ENCODE measurements around the gene ETS1.
A peak's percentile ranks its signal among the peaks of the same experiment; 100 is the strongest.

ETS1 gene

GRCh38 chr11:128552783-128553661 is 34.3 kb downstream of the ETS1 start:
- Histone ChIP-seq H3K27me3 (ENCODE audit: insufficient read depth, low read length, poor library complexity) (no peaks in the 10 kb centered on the region), H2BK120ac (ENCODE audit: low read depth, low read length) (no peak overlapping the region), H3K9ac (ENCODE audit: low read length) (no peak overlapping the region), H3K79me2 (ENCODE audit: control insufficient read depth, insufficient read depth, low read length) (no peaks in the 10 kb centered on the region), H3K4ac (ENCODE audit: low read depth, low read length) (no peak overlapping the region), H3K4me2 (ENCODE audit: low read length) (no peak overlapping the region), H3K18ac (ENCODE audit: low read length) (no peak overlapping the region), H3K79me1 (ENCODE audit: low read length) (no peaks in the 10 kb centered on the region), H3K4me3 (ENCODE audit: low read length) (no peak overlapping the region), H3K36me3 (ENCODE audit: control insufficient read depth, insufficient read depth, low read length) (peaks cover 2% of the 10 kb centered on the region), H3K56ac (ENCODE audit: low read length) (no peak overlapping the region), H3K23ac (ENCODE audit: low read length) (peak overlapping the region; percentile 30), H2AK5ac (ENCODE audit: low read length) (no peak overlapping the region), H3K4me1 (ENCODE audit: control insufficient read depth, low read depth, low read length) (peaks cover 7% of the 10 kb centered on the region), H2BK15ac (replicated peaks; ENCODE audit: low read depth) (no peak overlapping the region), H3K27ac (ENCODE audit: low read depth, low read length) (no peak overlapping the region), H2BK5ac (ENCODE audit: low read length) (no peak overlapping the region), H4K8ac (ENCODE audit: low read depth, low read length) (no peak overlapping the region), H4K5ac (ENCODE audit: low read length) (no peak overlapping the region)
- no peak for DNase-seq
- WGBS (ENCODE audit: extremely low coverage, insufficient coverage, low lambda C conversion rate), result 100% methylated on average over 4 of the region's 14 CpGs

- no peak overlapping the region for H3K4me2 ChIP-seq (ENCODE audit: low read length)
- H2BK5ac ChIP-seq (ENCODE audit: low read length), result no peak overlapping the region
- H3K4ac ChIP-seq (ENCODE audit: low read depth, low read length), result no peak overlapping the region
- no peak overlapping the region for H3K18ac ChIP-seq (ENCODE audit: low read length)
- H3K56ac ChIP-seq (ENCODE audit: low read length), result no peak overlapping the region
- no peak overlapping the region for H3K23ac ChIP-seq (ENCODE audit: low read length)
- H3K4me3 ChIP-seq (ENCODE audit: low read length), result no peak overlapping the region
- peaks cover 7% of the 10 kb centered on the region for H3K4me1 ChIP-seq (ENCODE audit: control insufficient read depth, low read depth, low read length)
- no peak overlapping the region for H2BK120ac ChIP-seq (ENCODE audit: low read depth, low read length)
- H3K9ac ChIP-seq (ENCODE audit: low read length), result no peak overlapping the region
- H3K36me3 ChIP-seq (ENCODE audit: control insufficient read depth, insufficient read depth, low read length), result peaks cover 2% of the 10 kb centered on the region
- H3K27me3 ChIP-seq (ENCODE audit: insufficient read depth, low read length, poor library complexity), result no peaks in the 10 kb centered on the region
- H3K79me2 ChIP-seq (ENCODE audit: control insufficient read depth, insufficient read depth, low read length), result no peaks in the 10 kb centered on the region
- no peaks in the 10 kb centered on the region for H3K79me1 ChIP-seq (ENCODE audit: low read length)
- H2BK15ac ChIP-seq (replicated peaks; ENCODE audit: low read depth), result no peak overlapping the region
- no peak overlapping the region for H4K8ac ChIP-seq (ENCODE audit: low read depth, low read length)
- no peak overlapping the region for H4K5ac ChIP-seq (ENCODE audit: low read length)
- no peak overlapping the region for H2AK5ac ChIP-seq (ENCODE audit: low read length)
- no peak overlapping the region for H3K27ac ChIP-seq (ENCODE audit: low read depth, low read length)
- DNase-seq, result no peak
- WGBS (ENCODE audit: extremely low coverage, insufficient coverage, low lambda C conversion rate), result no CpG with 5 or more reads among the region's 9 CpGs
Observed at GRCh38 chr11:128551611-128552335, 35.6 kb downstream of the ETS1 start.

DNA sequence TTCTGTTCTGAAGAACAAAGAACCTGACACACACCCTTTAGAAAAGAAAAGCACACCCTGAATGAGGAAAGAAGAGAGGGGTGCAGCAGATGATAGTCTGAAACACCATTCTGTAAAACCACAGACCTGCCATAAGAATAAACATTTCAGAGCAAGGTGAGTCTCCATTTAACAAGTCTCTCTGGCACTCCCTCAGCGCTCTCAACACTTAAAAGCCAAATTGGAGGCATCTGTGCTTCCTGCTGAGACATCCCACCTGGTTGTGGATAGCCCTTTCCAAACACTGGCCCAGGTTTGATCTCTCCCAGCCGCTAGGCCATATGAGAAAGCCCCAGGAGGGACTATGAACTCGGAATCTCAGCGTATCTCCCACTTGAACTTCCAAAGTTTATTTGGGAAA is 36.3 kb downstream of the ETS1 start:
- no peak overlapping the region for H2BK5ac ChIP-seq (ENCODE audit: low read length)
- H3K79me1 ChIP-seq (ENCODE audit: low read length), result no peaks in the 10 kb centered on the region
- WGBS (ENCODE audit: extremely low coverage, insufficient coverage, low lambda C conversion rate), result no CpG with 5 or more reads among the region's 4 CpGs
- no peak overlapping the region for H4K5ac ChIP-seq (ENCODE audit: low read length)
- no peak overlapping the region for H4K8ac ChIP-seq (ENCODE audit: low read depth, low read length)
- peaks cover 2% of the 10 kb centered on the region for H3K36me3 ChIP-seq (ENCODE audit: control insufficient read depth, insufficient read depth, low read length)
- no peak overlapping the region for H2AK5ac ChIP-seq (ENCODE audit: low read length)
- DNase-seq, result no peak
- H3K79me2 ChIP-seq (ENCODE audit: control insufficient read depth, insufficient read depth, low read length), result no peaks in the 10 kb centered on the region
- H3K4ac ChIP-seq (ENCODE audit: low read depth, low read length), result no peak overlapping the region
- H3K4me2 ChIP-seq (ENCODE audit: low read length), result no peak overlapping the region
- no peak overlapping the region for H2BK15ac ChIP-seq (replicated peaks; ENCODE audit: low read depth)
- H3K4me3 ChIP-seq (ENCODE audit: low read length), result no peak overlapping the region
- H3K9ac ChIP-seq (ENCODE audit: low read length), result no peak overlapping the region
- no peak overlapping the region for H3K18ac ChIP-seq (ENCODE audit: low read length)
- H2BK120ac ChIP-seq (ENCODE audit: low read depth, low read length), result no peak overlapping the region
- H3K23ac ChIP-seq (ENCODE audit: low read length), result no peak overlapping the region
- H3K27me3 ChIP-seq (ENCODE audit: insufficient read depth, low read length, poor library complexity), result no peaks in the 10 kb centered on the region
- H3K4me1 ChIP-seq (ENCODE audit: control insufficient read depth, low read depth, low read length), result peaks cover 6% of the 10 kb centered on the region
- H3K56ac ChIP-seq (ENCODE audit: low read length), result peak overlapping the region; percentile 29
- no peak overlapping the region for H3K27ac ChIP-seq (ENCODE audit: low read depth, low read length)

GRCh38 chr11:128550261-128550821 is 37.0 kb downstream of the ETS1 start:
- Histone ChIP-seq H3K27ac (ENCODE audit: low read depth, low read length) (no peak overlapping the region), H3K9ac (ENCODE audit: low read length) (peak overlapping the region; percentile 6), H3K36me3 (ENCODE audit: control insufficient read depth, insufficient read depth, low read length) (peaks cover 2% of the 10 kb centered on the region), H3K4me3 (ENCODE audit: low read length) (no peak overlapping the region), H2BK15ac (replicated peaks; ENCODE audit: low read depth) (no peak overlapping the region), H2BK5ac (ENCODE audit: low read length) (no peak overlapping the region), H3K56ac (ENCODE audit: low read length) (peak overlapping the region; percentile 44), H3K79me1 (ENCODE audit: low read length) (no peaks in the 10 kb centered on the region), H3K18ac (ENCODE audit: low read length) (no peak overlapping the region), H3K4me1 (ENCODE audit: control insufficient read depth, low read depth, low read length) (peaks cover 5% of the 10 kb centered on the region), H4K5ac (ENCODE audit: low read length) (no peak overlapping the region), H3K4ac (ENCODE audit: low read depth, low read length) (no peak overlapping the region), H3K27me3 (ENCODE audit: insufficient read depth, low read length, poor library complexity) (no peaks in the 10 kb centered on the region), H4K8ac (ENCODE audit: low read depth, low read length) (no peak overlapping the region), H2AK5ac (ENCODE audit: low read length) (peak overlapping the region; percentile 6), H3K79me2 (ENCODE audit: control insufficient read depth, insufficient read depth, low read length) (no peaks in the 10 kb centered on the region), H3K23ac (ENCODE audit: low read length) (peak overlapping the region; percentile 24), H2BK120ac (ENCODE audit: low read depth, low read length) (no peak overlapping the region), H3K4me2 (ENCODE audit: low read length) (no peak overlapping the region)
- DNase-seq, result no peak
- WGBS (ENCODE audit: extremely low coverage, insufficient coverage, low lambda C conversion rate), result no CpG with 5 or more reads among the region's 4 CpGs

DNA sequence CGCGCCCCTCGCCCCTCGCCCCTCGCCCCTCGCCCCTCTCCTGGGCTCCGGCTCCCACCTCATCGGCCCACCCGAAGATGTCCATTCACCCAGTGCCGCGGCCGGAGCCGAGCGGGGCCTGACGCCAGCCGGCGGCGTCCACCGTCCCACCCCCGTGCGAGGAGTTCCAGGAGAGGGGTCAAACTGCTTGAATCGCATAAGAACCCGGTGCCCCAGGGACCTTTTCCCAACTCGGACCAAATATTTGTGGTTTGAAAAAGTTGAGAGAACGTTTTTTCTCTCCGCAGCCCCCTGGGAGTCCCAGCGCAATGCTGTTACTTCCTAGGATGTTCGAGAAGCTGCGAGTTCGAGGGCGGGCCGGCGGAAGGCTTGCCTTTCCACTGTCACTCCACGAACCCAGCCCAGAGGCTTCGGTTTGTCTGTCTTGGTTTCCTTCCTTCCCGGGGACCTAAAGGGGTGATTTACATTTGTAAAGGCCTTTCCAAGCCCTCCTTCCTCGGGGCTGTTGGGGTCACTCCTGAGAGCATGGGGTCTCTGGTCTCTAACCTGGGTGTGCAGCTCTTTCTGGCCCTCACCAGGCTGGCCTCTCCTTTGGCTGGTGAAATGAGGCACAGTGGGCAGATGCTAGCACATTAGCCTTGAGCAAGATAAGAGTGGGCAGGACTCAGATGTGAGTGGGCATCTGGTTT is 38.0 kb downstream of the ETS1 start:
- no peaks in the 10 kb centered on the region for H3K79me1 ChIP-seq (ENCODE audit: low read length)
- H4K8ac ChIP-seq (ENCODE audit: low read depth, low read length), result no peak overlapping the region
- H3K4ac ChIP-seq (ENCODE audit: low read depth, low read length), result no peak overlapping the region
- H3K36me3 ChIP-seq (ENCODE audit: control insufficient read depth, insufficient read depth, low read length), result peaks cover 2% of the 10 kb centered on the region
- H3K27me3 ChIP-seq (ENCODE audit: insufficient read depth, low read length, poor library complexity), result no peaks in the 10 kb centered on the region
- H3K27ac ChIP-seq (ENCODE audit: low read depth, low read length), result no peak overlapping the region
- H3K79me2 ChIP-seq (ENCODE audit: control insufficient read depth, insufficient read depth, low read length), result no peaks in the 10 kb centered on the region
- H2BK120ac ChIP-seq (ENCODE audit: low read depth, low read length), result peak overlapping the region; percentile 93
- H3K18ac ChIP-seq (ENCODE audit: low read length), result peak overlapping the region; percentile 75
- no peak overlapping the region for H2BK5ac ChIP-seq (ENCODE audit: low read length)
- peaks cover 5% of the 10 kb centered on the region for H3K4me1 ChIP-seq (ENCODE audit: control insufficient read depth, low read depth, low read length)
- no peak overlapping the region for H4K5ac ChIP-seq (ENCODE audit: low read length)
- H3K4me3 ChIP-seq (ENCODE audit: low read length), result no peak overlapping the region
- peak overlapping the region; percentile 47 for H3K9ac ChIP-seq (ENCODE audit: low read length)
- DNase-seq, result no peak
- H2BK15ac ChIP-seq (replicated peaks; ENCODE audit: low read depth), result peak overlapping the region; percentile 1
- WGBS (ENCODE audit: extremely low coverage, insufficient coverage, low lambda C conversion rate), result no CpG with 5 or more reads among the region's 37 CpGs
- H3K56ac ChIP-seq (ENCODE audit: low read length), result peak overlapping the region; percentile 83
- H2AK5ac ChIP-seq (ENCODE audit: low read length), result no peak overlapping the region
- H3K4me2 ChIP-seq (ENCODE audit: low read length), result peak overlapping the region; percentile 31
- H3K23ac ChIP-seq (ENCODE audit: low read length), result peak overlapping the region; percentile 51

All from mesendoderm (in vitro differentiated cells).